Dendritic cell treated with granulocyte-macrophage colony-stimulating factor and Interleukin-4, amounts not matched to agents 40 ng/mL and 50 ng/mL, for 4 days (primary cell): ENCODE data around the gene IRF4.

Source experiments
- H3K27ac Mint-ChIP-seq: one replicate; pipeline ENCODE4 v1.8.0; 2022; ENCODE audit warnings: mild to moderate bottlenecking, mixed read lengths
- H3K27me3 Mint-ChIP-seq: one replicate; pipeline ENCODE4 v1.8.0; 2022; ENCODE audit warnings: mild to moderate bottlenecking, mixed read lengths
- H3K36me3 Mint-ChIP-seq: one replicate; pipeline ENCODE4 v1.8.0; 2022; ENCODE audit warnings: low read depth, mixed read lengths
- H3K4me1 Mint-ChIP-seq: one replicate; pipeline ENCODE4 v1.8.0; 2022; ENCODE audit warnings: low read depth, mixed read lengths
- H3K4me3 Mint-ChIP-seq: one replicate; pipeline ENCODE4 v1.8.0; 2022; ENCODE audit warnings: mild to moderate bottlenecking, moderate library complexity, mixed read lengths
- H3K9me3 Mint-ChIP-seq: one replicate; pipeline ENCODE4 v1.8.0; 2022; ENCODE audit warnings: mixed read lengths
- intact Hi-C: fragments of 100-400 bp; cut with micrococcal nuclease; formaldehyde crosslinking; loops from one replicate; pipeline ENCODE4 v1.15.0; 2022

The IRF4 gene

GRCh38 chr6:428047-428603, 36.6 kb downstream of the IRF4 start:
- no peaks in the 10 kb centered on the region for H3K9me3 Mint-ChIP-seq
- H3K4me3 Mint-ChIP-seq = no peak overlapping the region
- peaks cover 18% of the 10 kb centered on the region for H3K27me3 Mint-ChIP-seq
- intact Hi-C loops = no loop called here
- H3K36me3 Mint-ChIP-seq = no peaks in the 10 kb centered on the region
- no peak overlapping the region for H3K27ac Mint-ChIP-seq
- peaks cover 12% of the 10 kb centered on the region for H3K4me1 Mint-ChIP-seq

DNA sequence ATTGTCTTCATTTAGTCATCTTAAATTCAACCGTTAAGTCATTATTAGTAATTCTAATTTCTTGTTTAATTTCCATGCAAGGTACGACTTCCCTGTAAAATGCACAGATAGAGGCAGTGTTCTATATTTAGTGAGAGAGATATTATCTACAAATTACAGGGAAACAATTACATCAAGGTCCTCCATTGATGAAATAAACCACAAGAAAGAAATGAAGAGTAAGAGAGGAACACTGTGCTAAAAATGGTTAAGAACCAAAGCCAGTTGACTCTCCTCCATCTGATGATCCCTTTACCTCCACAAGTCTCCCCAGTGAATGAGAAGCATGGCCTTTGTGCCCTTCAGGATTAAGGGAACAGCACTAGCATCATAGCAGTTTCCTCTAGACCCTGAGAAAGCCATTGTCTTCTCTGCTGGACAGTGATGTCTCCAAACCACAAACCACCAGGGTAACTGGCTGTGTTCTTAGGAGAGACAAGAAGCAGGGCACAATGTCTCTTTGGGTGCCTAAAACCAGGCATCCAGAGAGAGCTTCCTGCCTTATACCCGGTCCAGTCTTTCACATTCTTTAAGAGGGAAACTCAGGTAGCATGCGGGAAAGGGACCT, 38.1 kb downstream of the IRF4 start:
- H3K4me3 Mint-ChIP-seq = no peak overlapping the region

DNA sequence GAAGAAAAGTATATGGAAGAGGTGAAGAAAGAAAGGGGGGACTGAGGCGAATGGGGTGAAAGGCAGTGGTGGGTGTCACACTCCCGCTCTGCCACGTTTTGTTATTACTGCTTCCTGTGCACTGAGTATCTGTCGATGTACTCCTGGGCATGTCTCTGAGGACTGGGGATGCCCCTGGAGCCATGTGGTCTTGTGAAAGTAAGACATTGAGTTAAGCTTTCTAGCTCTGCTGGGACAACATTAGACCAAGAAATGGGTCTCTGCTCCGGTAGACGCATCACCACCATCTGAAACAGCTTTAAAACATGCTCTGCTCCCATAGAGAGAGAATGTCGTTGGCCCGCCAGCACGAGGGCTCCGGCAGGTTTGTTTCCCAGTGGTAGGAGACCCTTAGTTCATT, 40.0 kb downstream of the IRF4 start:
- Mint-ChIP-seq H3K9me3 (no peaks in the 10 kb centered on the region), H3K4me1 (peaks cover 22% of the 10 kb centered on the region), H3K36me3 (no peaks in the 10 kb centered on the region), H3K27ac (no peak overlapping the region), H3K27me3 (peaks cover 21% of the 10 kb centered on the region), H3K4me3 (no peak overlapping the region)
- intact Hi-C loops = no loop called here

More for the DNA sequence above, 38.1 kb downstream of the IRF4 start:
- Mint-ChIP-seq H3K36me3 (no peaks in the 10 kb centered on the region), H3K27me3 (peaks cover 19% of the 10 kb centered on the region), H3K4me1 (peaks cover 15% of the 10 kb centered on the region), H3K9me3 (no peaks in the 10 kb centered on the region), H3K27ac (no peak overlapping the region)
- intact Hi-C loops = no loop called here

DNA sequence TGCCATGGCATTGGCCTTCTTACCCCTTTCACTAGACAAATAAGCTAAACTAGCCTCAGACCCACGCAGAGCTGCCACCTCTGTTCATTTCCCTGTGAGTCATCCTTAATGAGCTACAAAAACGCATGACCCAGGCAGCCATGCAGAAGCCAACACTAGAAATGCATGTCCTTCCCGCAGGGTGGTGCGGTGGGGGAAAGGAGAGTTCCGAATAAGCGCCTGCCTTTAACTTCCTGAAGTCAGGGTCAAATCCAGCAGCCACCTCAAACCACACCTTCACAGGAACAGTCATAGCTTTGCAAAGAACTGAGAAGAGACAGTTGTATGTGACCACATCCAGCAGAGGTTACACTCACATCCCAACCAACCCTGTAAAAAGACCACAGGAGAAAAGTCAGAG, 40.4 kb downstream of the IRF4 start:
- Mint-ChIP-seq H3K4me1 (peaks cover 22% of the 10 kb centered on the region), H3K36me3 (no peaks in the 10 kb centered on the region), H3K4me3 (no peak overlapping the region), H3K9me3 (no peaks in the 10 kb centered on the region), H3K27me3 (peaks cover 21% of the 10 kb centered on the region), H3K27ac (no peak overlapping the region)
- intact Hi-C loops = no loop called here

DNA sequence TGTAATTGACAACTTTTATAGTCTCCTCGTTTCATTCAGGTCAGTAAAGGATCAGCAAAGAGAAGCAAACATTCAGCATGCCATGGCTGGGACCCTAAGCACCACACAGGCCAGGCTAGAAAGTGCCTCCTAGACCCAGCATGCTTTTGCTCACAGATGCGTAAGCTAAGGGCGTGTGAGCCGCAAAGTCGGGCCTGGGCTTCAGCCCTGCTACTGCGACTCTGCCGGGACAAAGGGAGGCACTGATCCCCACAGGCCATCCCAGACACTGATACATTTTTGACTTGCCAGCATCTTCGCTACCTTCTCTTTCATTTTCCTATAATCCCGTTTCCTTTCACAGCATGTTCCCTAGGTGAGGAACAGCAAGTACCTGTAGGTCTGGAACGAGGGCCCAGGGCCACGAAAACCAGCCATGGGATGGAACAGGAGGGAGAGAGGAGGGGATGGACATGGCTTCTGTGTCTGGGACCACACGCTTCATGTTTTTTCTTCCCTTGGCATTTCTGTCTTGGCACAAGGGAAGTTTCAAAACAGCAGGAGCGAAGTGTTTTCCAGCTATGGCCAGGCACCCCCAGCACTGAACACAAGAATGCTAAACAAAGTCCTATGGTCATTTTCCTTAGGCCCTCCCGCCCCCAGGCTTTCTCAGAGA, 42.6 kb downstream of the IRF4 start:
- Mint-ChIP-seq H3K27me3 (peaks cover 12% of the 10 kb centered on the region), H3K4me1 (peaks cover 9% of the 10 kb centered on the region), H3K4me3 (no peak overlapping the region), H3K27ac (no peak overlapping the region), H3K9me3 (no peaks in the 10 kb centered on the region), H3K36me3 (no peaks in the 10 kb centered on the region)
- intact Hi-C loops = no loop called here

DNA sequence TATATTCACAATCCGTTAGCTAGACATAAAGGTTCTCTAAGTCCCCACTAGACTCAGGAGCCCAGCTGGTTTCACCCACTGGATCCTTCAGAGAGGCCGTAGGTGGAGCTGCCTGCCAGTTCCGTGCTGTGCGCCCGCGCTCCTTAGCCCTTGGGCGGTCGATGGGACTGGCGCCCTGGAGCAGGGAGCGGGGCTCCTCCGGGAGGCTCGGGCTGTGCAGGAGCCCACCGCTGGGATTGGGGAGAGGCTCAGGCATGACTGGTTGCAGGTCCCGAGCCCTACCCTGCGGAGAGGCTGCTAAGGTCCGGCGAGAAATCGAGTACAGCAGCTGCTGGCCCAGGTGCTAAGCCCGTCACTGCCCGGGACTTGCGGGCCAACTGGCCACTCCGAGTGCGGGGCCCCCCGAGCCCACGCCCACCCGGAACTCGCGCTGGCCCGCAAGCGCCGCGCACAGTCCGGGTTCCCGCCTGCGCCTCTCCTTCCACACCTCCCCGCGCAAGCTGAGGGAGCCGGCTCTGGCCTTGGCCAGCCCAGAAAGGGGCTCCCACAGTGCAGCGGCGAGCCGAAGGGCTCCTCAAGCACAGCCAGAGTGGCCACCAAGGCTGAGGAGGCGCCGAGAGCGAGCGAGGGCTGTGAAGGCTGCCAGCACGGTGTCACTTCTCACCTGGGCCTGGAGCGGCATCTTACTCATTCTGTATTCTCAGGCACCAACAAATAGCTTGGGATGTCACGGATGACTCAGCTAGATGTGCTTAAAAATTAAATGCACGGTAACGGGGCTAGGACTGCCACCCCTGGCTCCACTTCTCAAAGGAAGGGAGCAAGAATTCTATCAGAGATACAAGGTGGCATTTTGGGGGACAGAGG, 44.1 kb downstream of the IRF4 start:
- no peak overlapping the region for H3K4me3 Mint-ChIP-seq
- H3K9me3 Mint-ChIP-seq = no peaks in the 10 kb centered on the region
- H3K27me3 Mint-ChIP-seq = peaks cover 16% of the 10 kb centered on the region
- intact Hi-C loops = no loop called here
- H3K27ac Mint-ChIP-seq = no peak overlapping the region
- no peaks in the 10 kb centered on the region for H3K36me3 Mint-ChIP-seq
- H3K4me1 Mint-ChIP-seq = peaks cover 9% of the 10 kb centered on the region

- Mint-ChIP-seq H3K36me3 (no peaks in the 10 kb centered on the region), H3K27ac (no peak overlapping the region), H3K9me3 (no peaks in the 10 kb centered on the region), H3K4me1 (peaks cover 9% of the 10 kb centered on the region), H3K4me3 (no peak overlapping the region), H3K27me3 (peaks cover 12% of the 10 kb centered on the region)
- intact Hi-C loops = no loop called here
These were observed 44.9 kb downstream of the IRF4 start for GRCh38 chr6:436308-437036.

- intact Hi-C loops = no loop called here
- Mint-ChIP-seq H3K4me1 (peaks cover 9% of the 10 kb centered on the region), H3K27ac (no peak overlapping the region), H3K36me3 (no peaks in the 10 kb centered on the region), H3K4me3 (no peak overlapping the region), H3K9me3 (no peaks in the 10 kb centered on the region), H3K27me3 (peaks cover 10% of the 10 kb centered on the region)
These were observed 45.5 kb downstream of the IRF4 start for GRCh38 chr6:437037-437392.

- no peaks in the 10 kb centered on the region for H3K9me3 Mint-ChIP-seq
- intact Hi-C loops = no loop called here
- H3K4me3 Mint-ChIP-seq = no peak overlapping the region
- no peak overlapping the region for H3K27ac Mint-ChIP-seq
- H3K27me3 Mint-ChIP-seq = peaks cover 9% of the 10 kb centered on the region
- no peaks in the 10 kb centered on the region for H3K36me3 Mint-ChIP-seq
- peaks cover 9% of the 10 kb centered on the region for H3K4me1 Mint-ChIP-seq
These were observed 47.1 kb downstream of the IRF4 start for GRCh38 chr6:438634-439170.

DNA sequence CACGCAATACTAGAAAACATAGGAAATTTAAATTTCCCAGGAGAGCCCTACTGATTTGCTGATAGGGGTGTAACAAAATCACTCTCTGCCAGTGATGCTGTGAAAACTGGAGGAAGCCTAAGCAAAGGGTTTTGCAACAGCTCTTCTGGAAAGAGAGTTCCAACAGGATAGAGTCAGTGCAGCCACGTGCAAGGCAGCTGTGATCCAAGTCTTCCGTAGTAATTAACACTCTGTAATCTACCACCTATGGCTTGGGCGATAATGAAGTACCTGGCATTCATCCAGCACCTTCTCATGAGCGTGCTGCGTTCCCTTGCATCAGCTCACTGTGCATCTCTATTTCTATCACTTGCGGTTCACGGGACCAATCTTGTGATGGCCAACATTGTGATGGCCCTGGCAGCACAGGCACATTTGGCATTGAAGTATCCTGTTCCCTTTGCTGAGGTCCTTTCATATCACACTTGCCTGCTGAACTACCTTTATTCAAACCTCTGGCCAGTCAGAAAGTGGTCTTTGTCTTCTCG, 48.2 kb downstream of the IRF4 start:
- Mint-ChIP-seq H3K27ac (no peak overlapping the region), H3K36me3 (no peaks in the 10 kb centered on the region), H3K27me3 (peaks cover 12% of the 10 kb centered on the region), H3K4me3 (no peak overlapping the region), H3K4me1 (peaks cover 6% of the 10 kb centered on the region), H3K9me3 (no peaks in the 10 kb centered on the region)
- intact Hi-C loops = no loop called here

DNA sequence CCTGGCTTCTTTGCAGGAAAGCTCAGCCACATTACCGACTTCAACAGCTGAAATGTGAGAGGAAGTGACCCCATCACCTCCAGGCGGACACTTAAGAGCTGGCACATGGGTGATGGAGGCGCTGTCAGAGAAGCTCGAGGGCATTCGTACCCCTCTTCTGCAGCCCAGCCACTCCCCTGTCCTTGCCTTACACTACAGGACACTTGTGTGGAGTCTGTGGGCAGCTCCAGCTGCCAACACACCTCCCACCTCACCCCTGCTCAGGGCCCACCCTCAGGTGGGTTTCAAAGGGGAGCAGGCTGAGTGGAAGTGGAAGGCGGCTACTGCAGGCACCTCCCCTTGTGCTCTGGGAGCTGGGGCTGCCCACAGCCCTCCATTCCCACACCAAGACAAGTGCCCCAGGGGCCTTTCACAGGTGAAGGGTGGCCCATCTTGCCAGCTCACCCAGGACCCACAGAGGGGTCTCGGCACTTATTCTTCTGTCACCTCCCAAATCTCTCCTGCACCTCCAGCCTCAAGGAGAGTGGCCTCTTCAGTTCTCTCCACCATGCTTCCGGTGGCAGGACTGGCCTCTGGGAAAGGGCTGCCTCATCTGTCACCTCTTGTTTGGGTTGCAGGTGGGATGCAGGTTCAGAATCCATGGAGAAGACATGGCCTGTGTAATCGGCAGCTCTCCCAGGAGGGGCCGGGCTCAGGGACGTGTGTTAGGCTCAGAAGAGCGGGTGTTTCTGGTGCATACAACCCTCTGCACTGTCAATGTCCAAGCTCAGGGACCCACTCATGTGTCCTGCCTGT, 49.8 kb downstream of the IRF4 start:
- H3K4me3 Mint-ChIP-seq = no peak overlapping the region
- no peak overlapping the region for H3K27ac Mint-ChIP-seq
- peaks cover 6% of the 10 kb centered on the region for H3K4me1 Mint-ChIP-seq

GRCh38 chr6:443621-444159, 52.1 kb downstream of the IRF4 start:
- Mint-ChIP-seq H3K9me3 (no peaks in the 10 kb centered on the region), H3K36me3 (no peaks in the 10 kb centered on the region), H3K27me3 (peaks cover 20% of the 10 kb centered on the region), H3K4me3 (no peak overlapping the region), H3K27ac (no peak overlapping the region), H3K4me1 (peaks cover 6% of the 10 kb centered on the region)
- intact Hi-C loops = no loop called here

More for the DNA sequence above, 49.8 kb downstream of the IRF4 start:
- H3K9me3 Mint-ChIP-seq = no peaks in the 10 kb centered on the region
- intact Hi-C loops = no loop called here
- no peaks in the 10 kb centered on the region for H3K36me3 Mint-ChIP-seq
- H3K27me3 Mint-ChIP-seq = peaks cover 18% of the 10 kb centered on the region
